Stomach (tissue), 4 donors: ENCODE results near the gene KIF13A.

Experiments used
- POLR2A ChIP-seq, 4 donors: fragments of 450-650 bp; IDR thresholded peaks; one replicate each; pipeline ENCODE4 v1.6.1; 2016; ENCODE audit warnings: antibody characterized with exemption in 4 of 4, control low read depth in 2 of 4, mild to moderate bottlenecking in 1 of 4, moderate library complexity in 1 of 4
- TF ChIP-seq, protein P1 (sequence below), 7 experiments: fragments of 450-650 bp in 4 of 7; fragments of 200-600 bp in 3 of 7; sonication (generic) in 3 of 7; IDR thresholded peaks; one replicate each; pipeline ENCODE4 v1.5.1; 2016 to 2019; ENCODE audit warnings: antibody characterized with exemption in 7 of 7, control low read depth in 2 of 7, mild to moderate bottlenecking in 1 of 7

DNA sequence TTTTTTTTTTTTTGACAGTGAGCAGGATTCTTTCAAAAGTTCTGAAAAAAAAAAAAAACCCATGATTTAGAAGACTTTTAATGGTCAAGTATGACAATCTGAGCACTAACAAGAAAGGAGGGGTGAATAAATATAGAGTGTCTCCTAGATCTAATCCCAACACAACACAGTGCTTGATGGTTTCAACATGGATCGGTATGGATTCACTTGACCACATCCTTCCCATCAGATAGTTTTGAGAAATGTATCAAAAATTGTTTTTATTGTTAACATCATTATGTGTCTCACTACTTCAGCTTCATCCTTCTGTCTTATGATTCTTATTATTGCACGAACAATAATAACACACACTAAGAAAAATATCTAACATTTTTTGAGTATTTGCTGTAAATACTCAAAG, 21.0 kb downstream of the KIF13A start:
- no peak for TF ChIP-seq POLR2A (IDR thresholded peaks at IDR 0.05)
- TF ChIP-seq, protein P1, sequence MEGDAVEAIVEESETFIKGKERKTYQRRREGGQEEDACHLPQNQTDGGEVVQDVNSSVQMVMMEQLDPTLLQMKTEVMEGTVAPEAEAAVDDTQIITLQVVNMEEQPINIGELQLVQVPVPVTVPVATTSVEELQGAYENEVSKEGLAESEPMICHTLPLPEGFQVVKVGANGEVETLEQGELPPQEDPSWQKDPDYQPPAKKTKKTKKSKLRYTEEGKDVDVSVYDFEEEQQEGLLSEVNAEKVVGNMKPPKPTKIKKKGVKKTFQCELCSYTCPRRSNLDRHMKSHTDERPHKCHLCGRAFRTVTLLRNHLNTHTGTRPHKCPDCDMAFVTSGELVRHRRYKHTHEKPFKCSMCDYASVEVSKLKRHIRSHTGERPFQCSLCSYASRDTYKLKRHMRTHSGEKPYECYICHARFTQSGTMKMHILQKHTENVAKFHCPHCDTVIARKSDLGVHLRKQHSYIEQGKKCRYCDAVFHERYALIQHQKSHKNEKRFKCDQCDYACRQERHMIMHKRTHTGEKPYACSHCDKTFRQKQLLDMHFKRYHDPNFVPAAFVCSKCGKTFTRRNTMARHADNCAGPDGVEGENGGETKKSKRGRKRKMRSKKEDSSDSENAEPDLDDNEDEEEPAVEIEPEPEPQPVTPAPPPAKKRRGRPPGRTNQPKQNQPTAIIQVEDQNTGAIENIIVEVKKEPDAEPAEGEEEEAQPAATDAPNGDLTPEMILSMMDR (IDR thresholded peaks at IDR 0.05), result no peak
